Activated CD4-positive, alpha-beta T cell treated with anti-CD3 and anti-CD28 coated beads for 24 hours (primary cell): Measurements from ENCODE around the gene MRPL53.
"Not testable (repeated sequence)": the region's sequence is repeated elsewhere in the genome, so short reads cannot be mapped to it uniquely, and the experiment has no call there.

Source experiments
- DNase-seq, 2 donors: peaks; one replicate each; pipeline ENCODE4 v3.0.0-alpha.2; 2020; ENCODE audit warnings: low read depth in 2 of 2

The MRPL53 gene

GRCh38 chr2:74454654-74455511 is 17.6 kb downstream of the MRPL53 start, which contains the start of gene INO80B:
Gene INO80B, plus strand, starts transcription at chr2:74455087. Its CDS starts 30 bp downstream, at chr2:74455117.
- peak; percentile 94 to 95 for DNase-seq

- DNase-seq, result no peak
These were observed 21.8 kb downstream of the MRPL53 start for GRCh38 chr2:74450570-74451190.

GRCh38 chr2:74448771-74449170 is 23.7 kb downstream of the MRPL53 start:
- no peak for DNase-seq

- DNase-seq, result no peak
These were observed 25.1 kb downstream of the MRPL53 start for GRCh38 chr2:74447230-74447999.

- no peak for DNase-seq
These were observed 27.8 kb downstream of the MRPL53 start for GRCh38 chr2:74444498-74445318.

- DNase-seq, result not testable (repeated sequence)
These were observed 29.8 kb downstream of the MRPL53 start for GRCh38 chr2:74442483-74443297.

GRCh38 chr2:74441690-74442482 is 30.6 kb downstream of the MRPL53 start, which contains the start of gene RTKN:
Gene RTKN, minus strand, starts transcription at chr2:74441937. Its CDS starts 121 bp downstream, at chr2:74441816.
- DNase-seq, result no peak

- no peak for DNase-seq
These were observed 31.2 kb downstream of the MRPL53 start for GRCh38 chr2:74441170-74441689.

- DNase-seq, result peak in 1 of 2 donors; percentile 40
These were observed 31.9 kb downstream of the MRPL53 start for GRCh38 chr2:74440378-74441169.

- DNase-seq, result no peak
These were observed 32.6 kb downstream of the MRPL53 start for GRCh38 chr2:74439803-74440377.

GRCh38 chr2:74439373-74439772 is 33.1 kb downstream of the MRPL53 start:
- no peak for DNase-seq

GRCh38 chr2:74438248-74438647 is 34.2 kb downstream of the MRPL53 start:
- DNase-seq, result no peak

- no peak for DNase-seq
These were observed 35.4 kb downstream of the MRPL53 start for GRCh38 chr2:74436848-74437695.

GRCh38 chr2:74436111-74436805 is 36.2 kb downstream of the MRPL53 start:
- DNase-seq, result no peak

- no peak for DNase-seq
These were observed 42.0 kb downstream of the MRPL53 start for GRCh38 chr2:74430502-74430901.
